ENCODE data around the gene EDARADD.

EDARADD gene

DNA sequence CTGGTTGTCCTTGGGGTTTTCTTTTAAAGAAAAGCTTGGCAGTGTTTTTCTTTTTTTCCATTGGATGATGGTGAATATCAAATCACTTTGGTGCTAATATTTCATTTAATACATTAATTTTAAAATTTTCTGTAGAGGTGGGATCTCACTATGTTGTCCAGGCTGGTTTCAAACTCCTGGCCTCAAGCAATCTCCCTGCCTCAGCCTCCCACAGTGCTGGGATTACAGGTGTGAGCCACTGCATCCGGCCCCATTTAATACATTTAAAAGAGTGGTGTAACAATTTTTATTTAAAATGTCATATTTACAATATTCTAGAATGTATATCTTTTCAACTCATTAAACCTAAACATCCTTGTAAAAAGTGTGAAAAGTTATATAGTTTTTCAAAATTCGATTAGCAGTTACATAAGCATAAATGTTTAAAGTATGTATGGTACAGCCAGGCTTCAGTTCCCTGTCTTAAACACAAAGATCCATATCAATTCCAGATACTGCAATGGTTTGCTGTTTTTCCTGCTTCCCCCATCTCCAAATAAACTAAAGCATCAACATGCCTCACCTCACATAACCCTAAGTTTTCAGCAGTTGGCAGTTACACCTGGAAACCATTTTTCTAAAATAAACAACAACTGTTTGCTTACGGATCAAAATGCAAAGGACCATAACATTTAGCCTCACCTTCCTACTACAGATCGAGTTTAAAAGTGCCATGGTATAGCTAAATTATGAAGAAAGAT, 120.8 kb downstream of the EDARADD start:
- no peak for DNase-seq (ENCODE audit: low read depth in 2 of 2)

DNA sequence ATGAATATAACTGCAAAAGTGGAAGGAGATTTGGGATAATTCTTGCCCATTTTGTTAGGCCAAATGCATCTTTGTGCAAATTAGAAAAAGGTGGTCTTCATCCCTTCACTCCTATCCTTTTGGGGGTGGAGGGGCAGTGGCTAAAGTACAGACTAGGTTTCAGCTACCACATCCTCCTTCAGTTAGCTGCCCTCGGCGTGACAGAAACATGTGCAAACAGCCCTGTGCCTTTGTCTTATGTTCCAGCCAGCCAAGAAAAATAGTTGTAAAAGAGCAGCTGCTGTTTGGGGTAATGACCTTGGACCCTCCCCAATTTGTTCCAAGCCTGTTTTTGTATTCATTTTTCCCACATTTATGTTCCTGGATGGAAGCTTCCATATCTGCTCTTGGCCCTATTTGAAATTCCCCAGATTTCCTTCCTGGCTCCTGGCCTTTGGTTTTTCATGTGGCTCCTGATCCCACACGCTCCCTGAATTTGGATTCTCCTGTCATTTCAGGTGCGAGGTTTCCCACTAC, 121.4 kb downstream of the EDARADD start:
- DNase-seq (ENCODE audit: low read depth in 2 of 2) = no peak

DNA sequence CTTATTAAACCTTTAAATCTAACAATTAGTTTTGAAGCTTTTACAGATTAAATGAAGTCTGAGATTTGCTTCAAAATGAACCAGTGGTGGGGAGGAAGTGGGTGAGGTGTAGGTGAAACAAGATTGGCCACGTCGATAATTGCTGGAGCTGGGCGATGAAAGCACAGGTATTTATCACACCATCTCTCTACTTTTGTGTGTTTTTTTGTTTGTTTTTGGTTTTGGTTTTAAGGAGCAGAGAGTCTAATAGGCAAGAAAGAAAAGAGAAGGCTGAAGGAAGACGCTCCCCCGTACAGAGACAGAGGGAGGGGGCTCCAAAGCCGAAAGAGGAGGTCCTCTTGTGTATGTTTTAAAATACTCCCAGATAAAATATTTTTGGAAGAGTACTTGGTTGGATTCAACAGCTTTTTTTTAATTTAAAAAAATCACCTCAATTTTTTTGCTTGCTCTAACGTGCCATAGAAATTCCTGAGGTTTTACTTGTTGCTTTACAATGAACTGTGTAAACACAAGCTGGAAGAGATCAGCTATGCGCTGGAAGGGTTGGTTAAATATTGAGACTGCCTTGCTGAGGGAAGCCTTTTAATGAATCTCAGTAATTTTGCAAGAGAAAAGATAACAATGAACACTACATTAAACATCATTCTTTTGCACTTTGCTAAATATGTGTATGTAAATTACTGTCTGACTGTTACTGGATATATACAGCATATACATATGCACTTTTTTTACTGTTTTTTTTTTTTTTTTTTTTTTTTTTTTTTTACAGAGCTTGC, 123.0 kb downstream of the EDARADD start:
- DNase-seq (ENCODE audit: low read depth in 2 of 2) = no peak

DNA sequence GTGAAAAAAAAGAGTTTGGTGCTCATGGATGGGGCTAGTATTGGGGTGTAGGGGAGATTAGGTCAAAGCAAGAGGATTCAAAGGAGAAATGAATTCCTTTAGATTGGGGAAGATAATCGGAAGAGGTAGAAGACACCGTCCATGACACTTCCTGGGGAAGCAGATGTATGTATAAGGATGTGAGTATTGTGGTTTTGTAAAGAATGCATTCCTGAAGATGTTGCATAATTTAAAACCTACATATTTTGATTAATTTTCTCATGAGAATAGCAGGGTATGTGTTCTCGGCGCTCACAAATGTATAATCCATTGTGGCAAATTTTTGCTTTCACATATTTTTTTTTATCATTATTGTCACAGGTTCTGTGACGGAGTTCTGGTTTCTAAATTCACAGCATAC, 124.2 kb downstream of the EDARADD start:
- DNase-seq (ENCODE audit: low read depth in 2 of 2) = no peak

DNA sequence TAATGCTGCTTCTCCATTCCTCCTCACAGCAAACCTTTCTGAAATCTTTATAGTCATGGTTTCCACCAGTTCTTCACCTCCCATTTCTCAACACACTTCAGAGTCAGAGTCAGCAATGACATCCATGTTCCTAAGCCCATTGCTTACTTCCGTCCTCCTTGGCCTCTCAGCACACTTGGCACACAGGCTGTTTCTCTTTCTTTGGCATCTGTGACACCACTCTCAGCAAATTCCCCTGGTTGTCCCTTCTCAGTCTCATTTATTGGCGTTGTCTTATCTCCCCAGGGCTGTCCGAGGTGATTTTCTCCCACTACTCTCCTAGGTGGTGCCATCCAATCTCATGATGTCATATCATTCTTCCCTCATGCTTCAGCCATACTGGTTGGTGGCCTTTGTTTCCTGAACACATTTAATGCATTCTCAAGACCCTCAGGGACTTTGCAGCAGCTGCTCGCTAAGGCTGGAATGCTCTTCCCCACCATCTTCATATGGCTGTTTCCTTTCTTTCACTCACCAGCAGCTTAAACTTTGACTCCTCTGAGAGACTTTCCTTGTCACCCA, 126.4 kb downstream of the EDARADD start:
- DNase-seq (ENCODE audit: low read depth in 2 of 2) = no peak

DNA sequence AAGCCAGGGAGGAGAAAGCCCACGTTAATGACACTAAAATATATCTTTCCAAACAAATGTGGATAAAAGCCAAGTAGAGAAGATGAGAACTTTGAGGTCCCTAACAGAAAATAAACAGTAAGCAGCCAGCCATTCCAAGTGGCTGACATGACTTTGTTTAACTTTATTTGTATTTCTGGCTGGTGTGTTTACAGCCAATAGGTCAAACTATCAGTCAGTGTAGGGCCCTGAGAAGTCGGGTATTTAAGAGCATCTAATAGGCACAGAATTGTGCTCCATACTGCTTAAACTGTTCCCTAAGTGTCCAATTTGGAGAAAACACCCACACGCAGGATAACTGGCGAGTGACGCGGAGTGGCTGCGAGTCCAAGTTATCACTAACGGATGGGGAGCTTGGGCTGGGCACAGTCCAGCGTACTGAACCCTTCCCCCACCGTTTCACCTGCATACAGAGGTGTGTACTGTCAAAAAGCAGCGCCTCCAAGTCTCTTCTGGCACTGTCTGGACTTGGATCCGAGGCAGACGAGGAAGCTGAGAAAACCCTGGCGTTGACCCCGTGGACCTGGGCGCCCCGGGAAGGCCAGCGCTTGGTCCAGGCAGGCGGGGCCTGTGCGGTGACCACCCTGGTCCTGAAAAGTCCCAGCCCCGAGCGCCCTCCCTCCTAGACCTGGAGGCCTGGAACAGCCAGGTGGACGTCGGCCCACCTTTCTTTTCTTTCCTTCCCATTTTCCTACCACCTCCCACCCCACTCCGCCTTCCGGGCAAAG, 129.0 kb downstream of the EDARADD start:
- no peak for DNase-seq (ENCODE audit: low read depth in 2 of 2)

DNA sequence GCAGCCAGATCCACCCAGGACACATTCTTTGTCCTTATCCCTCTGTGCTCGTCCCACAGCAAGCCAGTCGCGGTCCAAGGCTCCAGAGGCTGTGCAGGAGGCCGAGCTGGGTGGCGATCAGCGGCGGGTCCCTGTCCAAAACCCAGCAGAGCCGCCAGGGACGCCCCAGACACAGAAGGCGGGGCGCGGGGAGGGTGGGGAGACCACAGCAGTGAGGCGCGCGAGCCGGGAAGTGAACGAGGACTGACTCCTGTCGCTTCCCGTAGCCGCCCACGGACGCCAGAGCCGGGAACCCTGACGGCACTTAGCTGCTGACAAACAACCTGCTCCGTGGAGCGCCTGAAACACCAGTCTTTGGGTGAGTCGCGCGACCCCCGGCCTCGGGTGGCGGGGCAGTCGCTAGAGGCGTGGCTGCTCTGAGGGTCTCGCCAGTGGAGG, 129.6 kb downstream of the EDARADD start, which contains the start of gene LGALS8:
TSS of gene LGALS8 (plus strand) at position 279 of the 438 bp plus-strand sequence. CDS start 2,089 bp downstream, outside the sequence.
- peak; percentile 80 to 90 for DNase-seq (ENCODE audit: low read depth in 2 of 2)

DNA sequence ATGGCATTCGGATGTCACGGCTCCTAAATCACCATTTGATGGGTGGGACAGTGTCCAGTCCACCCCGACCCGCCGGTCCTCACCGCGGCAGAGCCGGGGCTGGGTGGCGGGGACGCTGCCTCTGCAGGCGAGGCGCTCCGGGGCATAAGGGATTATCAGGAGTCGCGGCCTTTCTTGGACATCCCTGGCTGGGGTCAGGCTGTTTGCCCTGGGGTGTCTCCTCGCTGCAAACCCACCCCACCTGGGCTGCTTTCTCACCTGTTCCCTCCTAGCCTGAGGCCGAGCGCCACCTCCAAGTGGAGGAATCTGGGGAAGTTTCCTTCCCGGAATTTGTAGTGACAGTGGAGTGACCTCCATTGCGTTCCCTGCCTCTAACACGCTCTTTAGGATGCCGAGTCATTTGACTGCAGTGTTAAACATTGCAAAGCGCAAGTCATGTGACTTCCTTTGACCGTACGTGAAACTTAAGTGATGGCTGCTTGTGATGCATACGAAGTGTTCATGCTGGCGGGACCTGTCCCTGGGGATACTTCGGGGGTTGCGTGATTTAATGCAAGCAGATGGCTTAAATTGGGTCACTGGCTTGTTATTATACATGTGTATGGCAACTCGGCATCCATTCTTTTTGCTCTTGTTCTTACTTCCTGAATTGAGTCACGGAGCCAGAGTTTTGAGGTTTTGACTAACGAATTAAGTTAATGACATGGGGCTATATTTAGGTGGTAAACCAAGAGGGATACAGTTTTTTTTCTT, 130.2 kb downstream of the EDARADD start:
- DNase-seq (ENCODE audit: low read depth in 2 of 2) = peak; percentile 23 to 37

DNA sequence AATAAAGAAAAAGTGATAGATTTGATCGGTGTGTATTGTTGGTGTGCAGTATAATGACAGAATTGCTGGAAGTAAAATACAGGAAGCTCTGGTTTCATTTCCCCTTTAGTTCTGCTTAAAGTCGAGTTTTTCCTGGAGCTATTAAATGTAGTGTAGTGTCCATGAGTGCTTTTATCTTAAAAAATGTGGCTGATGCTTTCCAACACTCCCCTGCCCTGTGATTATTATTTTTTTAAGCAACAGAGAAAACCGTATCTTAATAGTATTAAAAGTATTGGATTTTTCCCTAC, 130.8 kb downstream of the EDARADD start:
- no peak for DNase-seq (ENCODE audit: low read depth in 2 of 2)

DNA sequence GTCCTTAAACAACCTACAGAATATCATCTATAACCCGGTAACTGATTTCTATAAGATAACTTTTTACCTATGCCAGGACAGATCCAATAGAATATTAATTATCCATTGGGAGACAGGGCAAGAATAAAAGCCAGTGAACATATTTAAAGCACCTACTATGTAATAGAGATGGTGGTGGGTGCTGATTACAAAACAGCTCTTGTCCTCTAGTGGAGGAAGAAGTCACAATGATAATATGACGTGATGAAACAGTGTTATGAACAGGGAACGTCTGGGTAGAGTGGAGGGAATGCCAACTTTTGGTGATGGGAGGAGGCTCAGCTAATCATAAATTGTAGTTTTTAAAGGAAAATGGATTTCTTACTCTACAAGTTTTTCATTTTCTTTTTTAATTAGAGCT, 132.0 kb downstream of the EDARADD start:
- no peak for DNase-seq (ENCODE audit: low read depth in 2 of 2)

DNA sequence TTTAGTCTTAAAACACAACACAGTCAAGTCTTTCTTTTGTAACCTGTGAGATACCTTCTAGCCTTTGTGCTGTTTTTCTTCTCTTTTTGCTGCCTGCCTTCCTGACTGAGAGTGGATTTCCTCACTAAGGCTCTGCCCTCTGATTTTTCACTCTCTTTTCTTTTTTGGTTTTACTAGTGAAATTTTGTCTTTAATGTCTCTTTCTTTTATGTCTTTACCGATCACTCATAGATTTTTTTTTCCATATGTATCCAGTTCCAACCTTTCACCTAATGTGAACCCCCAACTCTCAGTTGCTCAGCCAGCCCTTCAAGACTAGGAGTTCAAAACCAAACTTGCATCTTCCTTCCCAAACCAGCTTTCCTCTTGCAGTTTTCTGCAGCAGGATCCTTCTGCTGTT, 136.2 kb downstream of the EDARADD start:
- no peak for DNase-seq (ENCODE audit: low read depth in 2 of 2)

DNA sequence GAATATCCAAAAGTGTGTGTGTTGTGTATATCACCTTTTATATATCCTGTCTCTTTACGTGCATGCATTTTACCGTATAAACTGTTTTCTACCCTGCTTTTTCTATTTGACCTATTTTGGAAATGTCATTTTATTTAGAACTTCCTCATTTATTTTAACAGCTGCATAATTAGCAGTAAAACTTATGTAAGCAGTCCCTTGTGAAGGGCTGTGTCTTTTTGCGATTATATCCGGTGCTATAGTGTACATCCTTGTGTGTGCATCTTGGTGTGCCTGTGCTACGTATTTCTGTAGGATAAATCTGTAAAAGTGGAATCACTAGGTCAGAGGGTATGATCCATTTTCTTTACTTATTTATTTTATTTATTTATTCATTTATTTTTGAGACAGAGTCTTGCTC, 136.9 kb downstream of the EDARADD start:
- DNase-seq (ENCODE audit: low read depth in 2 of 2) = no peak

DNA sequence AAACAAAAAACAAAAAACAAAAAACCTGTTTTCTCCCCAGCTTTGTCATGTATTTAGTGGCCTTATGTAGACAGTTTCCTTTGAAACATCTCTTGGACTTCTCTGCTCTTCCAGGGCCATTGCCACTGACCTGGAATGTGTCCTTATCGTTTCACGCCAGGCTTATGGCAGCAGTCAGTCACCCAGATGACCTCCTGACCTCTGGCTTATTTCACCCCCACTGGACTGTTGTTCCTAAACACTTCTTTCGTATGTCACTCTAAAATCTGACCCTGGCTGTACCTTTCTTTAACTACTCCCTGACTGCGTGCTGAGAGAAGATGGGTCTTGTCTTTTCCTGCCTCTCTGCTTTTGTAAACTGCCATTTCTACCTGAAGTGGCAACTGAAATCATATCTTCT, 138.8 kb downstream of the EDARADD start:
- DNase-seq (ENCODE audit: low read depth in 2 of 2) = no peak

DNA sequence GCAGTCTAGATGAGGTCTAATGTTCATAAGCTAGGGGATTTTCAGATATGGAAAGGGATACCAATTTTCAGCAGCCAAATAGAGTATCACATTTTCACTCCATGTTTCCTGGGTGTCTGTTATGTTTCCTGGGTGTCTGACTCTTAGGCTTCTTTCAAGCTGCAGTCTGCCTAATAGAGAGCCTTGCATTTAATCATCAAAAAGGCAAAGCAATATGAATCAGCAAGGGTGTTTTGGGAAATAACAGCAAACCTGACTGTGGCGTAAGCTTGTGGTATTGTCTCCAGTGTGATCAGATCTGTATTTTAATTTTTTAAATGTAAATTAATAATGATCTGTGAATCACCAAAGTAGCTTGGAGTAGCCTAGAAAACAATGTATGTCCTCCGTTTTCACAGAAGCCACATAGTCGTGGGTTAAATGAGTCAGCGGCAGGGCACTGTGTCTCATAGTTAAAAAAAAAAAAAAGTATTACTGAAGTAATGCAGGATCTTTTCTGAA, 140.1 kb downstream of the EDARADD start:
- DNase-seq (ENCODE audit: low read depth in 2 of 2) = peak in 1 of 2 experiments; percentile 33
